Measurements from ENCODE around the gene DPP7.
"Not testable (repeated sequence)": the region's sequence is repeated elsewhere in the genome, so short reads cannot be mapped to it uniquely, and the experiment has no call there.

The DPP7 gene

DNA sequence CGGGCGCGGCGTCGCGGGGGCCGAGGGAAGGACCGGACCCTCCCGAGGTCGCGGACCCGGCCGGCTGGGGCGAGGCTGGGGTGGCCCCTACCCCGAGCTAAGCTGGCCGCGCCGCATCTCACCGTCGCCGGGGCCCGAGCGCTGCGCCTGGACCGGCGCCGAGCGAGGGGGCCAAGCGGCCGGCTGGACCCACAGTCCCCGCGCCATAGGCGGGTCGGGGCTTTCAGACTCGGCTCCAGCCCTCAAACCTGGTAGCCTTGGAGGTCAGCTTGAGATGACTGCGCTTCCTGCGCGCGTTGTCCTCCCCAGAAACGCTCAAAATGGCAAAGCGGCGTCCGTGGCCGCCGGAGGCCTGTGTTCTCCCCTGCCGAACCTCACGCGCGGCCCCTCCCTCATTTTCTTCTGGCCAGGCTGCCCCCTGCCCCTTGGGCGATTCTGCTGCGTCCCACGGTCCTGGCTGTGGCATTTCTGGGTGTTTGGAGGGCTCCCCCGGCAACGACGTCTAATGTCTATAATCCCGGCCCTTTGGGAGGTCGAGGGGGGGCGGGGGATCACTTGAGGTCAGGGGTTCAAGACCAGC lies 15.7 kb upstream of the DPP7 start:
- no peak for DNase-seq

GRCh38 chr9:137129456-137130175 lies 15.1 kb upstream of the DPP7 start:
- DNase-seq = peak in 55 of 56 donors; percentile 14 to 89 (median 72)

- no peak for DNase-seq
Observed at GRCh38 chr9:137128862-137129455, 14.4 kb upstream of the DPP7 start.

DNA sequence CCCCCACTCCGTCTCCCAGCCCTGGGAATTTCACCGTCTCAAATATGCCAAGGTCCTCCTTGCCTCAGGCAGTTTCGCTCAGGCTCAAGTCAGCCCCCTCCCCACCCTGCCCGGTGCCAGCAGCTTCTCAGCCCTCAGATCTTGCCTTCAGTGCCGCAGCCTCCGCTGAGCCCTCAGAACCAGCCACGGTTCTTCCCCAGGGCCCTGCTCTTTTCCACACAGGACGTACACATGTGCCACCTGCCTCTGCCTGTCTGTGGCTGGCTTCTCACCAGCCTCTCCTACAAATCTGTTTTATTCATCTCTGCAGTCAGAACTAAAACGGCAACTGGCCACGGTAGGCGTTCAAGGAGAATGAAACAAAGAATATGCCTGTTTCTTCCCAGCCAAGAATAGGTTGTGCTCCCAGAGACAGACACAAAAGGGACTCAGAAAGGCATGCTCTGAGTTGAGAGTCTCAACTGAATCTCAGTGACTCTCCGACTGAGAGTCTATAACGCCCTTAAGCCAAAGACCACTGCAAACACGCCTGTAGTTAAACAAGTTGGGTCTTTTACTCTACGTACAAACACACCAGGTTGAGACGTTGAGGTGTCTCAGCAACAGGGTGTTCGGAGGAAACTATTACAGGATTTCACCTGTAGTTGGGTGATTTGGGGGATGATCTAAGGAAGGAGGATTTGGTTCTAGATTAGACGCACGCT lies 13.8 kb upstream of the DPP7 start:
- no peak for DNase-seq

DNA sequence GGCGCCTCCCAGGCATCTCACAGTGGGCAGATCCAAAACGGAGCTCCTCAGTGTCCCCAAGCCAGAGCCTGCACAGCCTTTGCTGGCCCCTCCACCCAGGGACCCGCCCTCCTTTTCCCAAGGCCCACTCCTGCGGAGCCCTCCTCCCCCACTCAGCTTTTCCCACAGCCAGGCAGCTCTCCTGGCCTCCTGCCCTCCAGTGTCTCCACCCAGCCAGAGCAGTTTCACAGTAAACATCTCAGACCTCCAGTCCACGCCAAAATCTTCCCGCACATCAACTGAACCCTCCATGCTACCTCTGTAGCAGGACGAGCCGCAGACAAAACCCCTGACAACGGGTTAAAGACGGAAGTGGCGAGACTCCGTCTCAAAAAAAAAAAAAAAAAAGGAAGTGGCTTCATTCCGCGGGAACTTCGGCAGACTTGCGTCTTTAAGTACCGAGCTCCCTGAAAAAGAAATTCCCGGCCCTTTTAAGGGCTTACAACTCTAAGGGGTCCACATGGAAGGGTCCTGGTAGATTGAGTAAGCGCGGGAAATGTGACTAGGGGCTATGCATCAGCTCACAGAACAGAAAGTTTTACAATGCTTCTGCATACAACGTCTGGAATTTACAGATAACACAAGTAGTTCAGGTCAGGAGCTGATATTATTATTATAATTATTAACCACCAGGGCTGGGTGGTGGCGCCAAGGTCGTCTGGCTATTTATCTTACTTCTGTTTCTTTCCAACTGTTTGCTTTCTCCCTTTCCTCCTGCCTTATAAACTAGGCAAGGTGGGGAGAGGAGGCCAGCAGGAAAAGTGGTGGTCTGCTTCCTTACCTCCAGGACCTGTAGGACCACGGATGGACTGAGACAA lies 13.0 kb upstream of the DPP7 start:
- no peak for DNase-seq

DNA sequence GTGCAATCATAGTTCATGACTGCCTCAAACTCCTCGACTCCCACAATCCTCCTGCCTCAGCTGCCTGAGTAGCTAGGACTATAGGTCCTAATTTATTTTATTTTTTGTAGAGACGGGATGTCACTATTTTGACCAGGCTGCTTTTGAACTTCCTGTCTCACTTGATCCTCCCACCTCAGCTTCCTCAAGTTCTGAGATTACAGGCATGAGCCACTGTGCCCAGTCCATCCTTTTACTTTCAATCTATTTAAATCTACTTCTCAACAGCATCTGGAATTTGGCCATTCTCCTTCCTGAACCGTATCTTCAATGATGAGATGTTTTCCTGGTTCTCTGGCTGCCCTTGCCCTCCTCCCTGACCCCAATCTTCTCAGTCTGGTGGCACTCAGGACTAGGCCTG lies 12.3 kb upstream of the DPP7 start:
- no peak for DNase-seq

GRCh38 chr9:137123952-137124462 lies 9.5 kb upstream of the DPP7 start:
- not testable (repeated sequence) for DNase-seq

DNA sequence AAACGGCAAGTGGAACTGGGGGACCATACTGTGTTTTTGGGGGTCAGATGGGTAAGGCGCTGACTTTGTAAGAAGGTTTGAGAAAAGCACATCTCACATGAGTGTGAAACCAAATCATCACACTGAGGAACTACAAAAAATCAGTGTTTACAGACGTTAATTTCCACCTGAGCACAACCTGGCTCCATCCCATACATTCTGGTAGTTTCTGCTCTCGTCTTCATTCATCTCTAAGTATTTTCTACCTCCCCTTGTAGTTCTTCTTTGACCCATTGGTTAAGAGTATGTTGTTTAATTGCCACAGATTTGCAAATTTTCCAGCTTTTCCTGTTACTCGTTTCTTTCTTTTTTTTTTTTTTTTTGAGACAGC lies 8.9 kb upstream of the DPP7 start:
- DNase-seq = no peak

DNA sequence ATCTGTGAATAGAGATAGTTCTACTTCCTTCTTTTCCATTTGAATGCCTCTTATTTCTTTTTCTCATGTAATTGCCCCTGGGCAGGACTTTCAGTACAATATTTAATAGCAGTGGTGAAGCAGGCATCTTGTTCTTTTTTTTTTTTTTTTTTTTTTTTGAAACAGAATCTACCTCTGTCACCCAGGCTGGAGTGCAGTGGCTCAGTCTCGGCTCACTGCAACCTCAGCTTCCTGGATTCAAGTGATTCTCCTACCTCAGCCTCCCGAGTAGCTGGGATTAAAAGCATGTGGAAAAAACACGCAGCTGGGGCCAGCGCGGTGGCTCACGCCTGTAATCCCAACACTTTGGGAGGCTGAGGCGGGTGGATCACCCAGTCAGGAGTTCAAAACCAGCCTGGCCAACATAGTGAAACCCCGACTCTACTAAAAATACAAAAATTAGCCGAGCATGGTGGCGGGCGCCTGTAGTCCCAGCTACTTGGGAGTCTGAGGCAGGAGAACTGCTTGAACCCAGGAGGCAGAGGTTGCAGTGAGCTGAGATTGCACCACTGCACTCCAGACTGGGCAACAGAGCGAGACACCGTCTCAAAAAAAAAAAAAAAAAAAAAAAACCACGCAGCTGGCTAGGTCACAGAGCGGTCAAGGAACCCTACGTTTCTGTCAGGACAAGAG lies 8.4 kb upstream of the DPP7 start:
- not testable (repeated sequence) for DNase-seq

GRCh38 chr9:137121927-137122795 lies 7.6 kb upstream of the DPP7 start:
- DNase-seq = not testable (repeated sequence)

- not testable (repeated sequence) for DNase-seq
Observed at GRCh38 chr9:137118092-137118603, 3.6 kb upstream of the DPP7 start.

DNA sequence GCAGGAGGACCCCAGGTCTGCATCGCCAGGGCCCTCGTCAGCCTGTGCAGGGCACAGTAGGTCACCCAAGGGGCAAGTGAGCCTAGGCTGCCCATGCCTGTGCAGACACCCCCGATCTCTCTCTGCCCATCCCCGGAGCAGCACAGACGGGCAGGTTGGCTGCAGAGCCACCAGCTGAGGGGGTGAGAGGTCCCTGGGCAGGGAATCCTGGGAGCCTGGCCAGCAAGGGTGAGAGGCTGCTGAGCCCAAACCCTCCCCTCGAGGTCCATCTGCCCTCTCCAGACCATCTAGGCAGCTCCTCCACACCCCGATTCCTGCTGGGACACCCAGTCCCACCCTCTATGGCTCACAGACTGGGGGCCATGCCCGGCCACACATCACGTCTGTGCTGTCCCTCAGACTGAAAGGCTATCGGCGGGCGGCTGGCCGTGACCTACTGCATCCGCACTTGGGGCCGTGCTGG lies 2.8 kb upstream of the DPP7 start:
- no peak for DNase-seq

GRCh38 chr9:137116728-137117127 lies 2.2 kb upstream of the DPP7 start:
- peak in 5 of 56 donors; percentile 13 to 31 (median 19) for DNase-seq

DNA sequence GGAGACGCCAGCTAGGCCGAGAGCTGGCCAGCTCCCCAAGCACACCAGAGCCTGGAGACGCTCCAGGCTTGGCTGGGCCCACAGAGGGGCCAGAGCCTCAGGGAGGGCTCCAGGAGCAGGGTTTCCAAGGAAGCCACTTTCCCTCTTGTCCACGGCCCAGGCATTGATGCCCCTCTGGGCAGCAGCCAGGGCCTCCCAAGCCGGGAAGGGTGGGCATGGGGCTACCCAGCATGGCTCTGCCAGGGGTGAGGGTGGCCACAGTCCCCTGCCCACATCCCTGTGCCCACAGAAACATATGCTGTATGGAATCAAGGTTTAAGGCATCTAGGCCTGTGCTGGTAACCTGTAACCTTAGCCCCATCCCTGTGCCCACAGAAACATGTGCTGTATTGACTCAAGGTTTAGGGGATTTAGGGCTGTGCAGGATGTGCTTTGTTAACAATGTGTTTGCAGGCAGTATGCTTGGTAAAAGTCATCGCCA lies 1.5 kb upstream of the DPP7 start:
- no peak for DNase-seq

- DNase-seq = no peak
Observed at GRCh38 chr9:137115394-137116026, 977 bp upstream of the DPP7 start.

GRCh38 chr9:137114220-137114612 lies 317 bp downstream of the DPP7 start:
- no peak for DNase-seq

GRCh38 chr9:137113385-137114159 lies 961 bp downstream of the DPP7 start:
- DNase-seq = no peak

Data from amygdala (tissue), 56 donors.